GM21619 (cell line): Measurements from ENCODE around the gene CLTRN.

ENCODE experiments used
- ATAC-seq: cut with Tn5 transposase; IDR thresholded peaks from one replicate; pipeline ENCODE4 v1.9.1; 2021; ENCODE audit not compliant: unreplicated experiment

Gene CLTRN

DNA sequence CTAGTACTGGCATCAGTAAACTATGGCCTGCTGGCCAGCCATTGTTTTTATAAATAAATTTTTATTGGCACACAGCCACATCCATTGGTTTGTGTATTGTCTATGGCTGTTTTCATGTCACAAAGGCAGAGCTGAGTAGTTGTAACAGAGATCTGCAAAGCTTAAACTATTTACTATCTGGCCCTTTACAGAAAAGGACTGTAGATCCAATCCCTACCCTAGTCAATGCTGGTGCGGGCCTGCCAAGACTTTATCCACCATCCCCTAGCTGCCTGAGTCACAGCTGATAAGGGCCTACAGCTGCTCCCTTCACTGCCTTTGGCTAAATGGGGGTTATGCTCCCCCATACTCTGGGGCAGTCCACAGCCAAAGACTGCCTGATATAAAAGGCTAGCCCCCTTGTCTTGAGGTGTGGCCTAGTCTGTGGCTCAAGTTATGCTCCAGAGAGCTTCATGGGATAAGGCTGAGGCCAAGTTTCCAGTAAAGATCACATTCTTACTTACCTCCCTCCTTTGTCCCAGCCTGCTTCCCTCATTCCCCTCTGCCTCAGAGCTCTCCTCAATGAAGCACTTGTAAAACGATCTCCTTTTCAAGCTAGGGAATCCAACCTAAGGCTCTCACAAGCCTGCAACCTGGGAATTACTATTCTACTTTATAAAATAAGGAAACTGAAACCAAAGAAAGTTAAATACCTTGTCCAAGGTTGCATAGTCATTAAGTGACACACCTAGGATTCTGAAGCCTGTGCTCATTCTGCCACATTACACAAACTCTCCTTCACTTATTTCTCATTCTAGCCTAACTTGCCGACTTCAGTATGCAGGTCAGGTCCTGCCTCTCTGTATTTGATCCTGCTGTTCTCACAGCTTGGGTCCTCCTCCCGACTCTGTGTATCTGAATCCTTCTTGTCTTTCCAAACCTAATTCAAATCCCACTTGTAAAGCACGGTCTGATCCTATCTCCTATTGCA is 84.5 kb downstream of the CLTRN start:
- ATAC-seq: no peak
